OCI-LY7 (cell line): ENCODE measurements around the gene GGNBP2. TPM values are rescaled to one million over a fixed set of nuclear protein-coding genes. Genes with fewer than 3 reads are reported as not detected.

Experiments
- BruUV-seq: library from RNA; stranded (reverse); fragments of 400-500 nt; replicated peaks from 2 replicates; lab custom pipeline; 2021; lab: Mats Ljungman, UMichigan
- CTCF ChIA-PET: fragments of 300-600 bp; sonication (Branson Sonifier 250); formaldehyde crosslinking; loops from one replicate; lab custom pipeline; 2022; ENCODE audit warnings: antibody characterized with exemption; ENCODE audit not compliant: unreplicated experiment; lab: Charles Lee
- POLR2A ChIA-PET: fragments of 300-600 bp; sonication (Branson Sonifier 250); formaldehyde crosslinking; loops from one replicate; lab custom pipeline; 2022; ENCODE audit warnings: antibody characterized with exemption; lab: Charles Lee
- DNase-seq: peaks from one replicate; pipeline ENCODE4 v3.0.0-alpha.2; 2015; ENCODE audit warnings: low spot score
- H2AFZ ChIP-seq: fragments of 200-600 bp; sonication (generic), shearing (Covaris generic); 2 replicates; pipeline ENCODE4 v1.6.1; 2014; ENCODE audit warnings: mild to moderate bottlenecking, antibody characterized with exemption, low read length, moderate library complexity
- H3K27ac ChIP-seq: fragments of 200-600 bp; sonication (generic); 2 replicates; pipeline ENCODE4 v1.5.1; 2014; ENCODE audit warnings: mixed run types, low read depth, mild to moderate bottlenecking, moderate library complexity, low read length, inconsistent platforms; ENCODE audit not compliant: poor library complexity, severe bottlenecking
- H3K36me3 ChIP-seq: fragments of 200-600 bp; sonication (generic); 2 replicates; pipeline ENCODE4 v1.6.1; 2014; ENCODE audit warnings: mild to moderate bottlenecking, antibody characterized with exemption, low read length, moderate library complexity, mixed read lengths; ENCODE audit not compliant: insufficient read depth
- H3K4me1 ChIP-seq: fragments of 200-600 bp; sonication (generic); 2 replicates; pipeline ENCODE4 v1.5.1; 2014; ENCODE audit warnings: mild to moderate bottlenecking, low read length; ENCODE audit not compliant: insufficient read depth, poor library complexity, severe bottlenecking
- H3K4me2 ChIP-seq: fragments of 200-600 bp; sonication (generic); 2 replicates; pipeline ENCODE4 v1.6.1; 2014; ENCODE audit warnings: mild to moderate bottlenecking, low read length
- H3K4me3 ChIP-seq: fragments of 200-600 bp; sonication (generic); 2 replicates; pipeline ENCODE4 v1.5.1; 2014; ENCODE audit warnings: mild to moderate bottlenecking, low read depth, low read length; ENCODE audit not compliant: poor library complexity, severe bottlenecking
- H3K79me2 ChIP-seq: fragments of 200-600 bp; sonication (generic); 2 replicates; pipeline ENCODE4 v1.6.1; 2016; ENCODE audit warnings: low read depth, mild to moderate bottlenecking, low read length, moderate library complexity, mixed read lengths; ENCODE audit not compliant: insufficient read depth
- H3K9me2 ChIP-seq: fragments of 200-600 bp; sonication (generic); 2 replicates; pipeline ENCODE4 v1.6.1; 2016; ENCODE audit warnings: mild to moderate bottlenecking, low read length, mixed read lengths; ENCODE audit not compliant: insufficient read depth
- H3K9me3 ChIP-seq: fragments of 200-600 bp; sonication (generic); 2 replicates; pipeline ENCODE4 v1.6.1; 2014; ENCODE audit warnings: mild to moderate bottlenecking, mixed run types, low read length, mixed read lengths
- H4K20me1 ChIP-seq: fragments of 200-600 bp; sonication (generic); 2 replicates; pipeline ENCODE4 v1.6.1; 2014; ENCODE audit warnings: mild to moderate bottlenecking, antibody characterized with exemption, low read length, moderate library complexity, mixed read lengths; ENCODE audit not compliant: insufficient read depth
- EZH2phosphoT487 ChIP-seq: fragments of 200-600 bp; sonication (generic); IDR thresholded peaks from 2 replicates; pipeline ENCODE4 v1.6.1; 2018; ENCODE audit warnings: low read depth, borderline replicate concordance, mild to moderate bottlenecking, mixed run types, antibody characterized with exemption, low read length, moderate library complexity, mixed read lengths
- intact Hi-C: fragments of 100-400 bp; cut with micrococcal nuclease; formaldehyde crosslinking; loops from one replicate; pipeline ENCODE4 v1.10.0; 2022; ENCODE audit not compliant: unreplicated experiment
- total RNA-seq, 2 experiments: library from RNA; depleted of rRNA in 1 of 2; stranded (reverse); fragments of >200 nt in 1 of 2; shearing (Covaris generic) in 1 of 2; gene quantifications; 2 replicates each; pipeline ENCODE4 v1.2.3, GENCODE V29; 2014 to 2022
- TF ChIP-seq, protein P1 (sequence below): fragments of 200-600 bp; sonication (generic); conservative IDR thresholded peaks from 2 replicates; pipeline ENCODE4 v1.5.1; 2014; ENCODE audit warnings: mild to moderate bottlenecking, antibody characterized with exemption, low read length, moderate library complexity, mixed read lengths

GGNBP2 gene
- total RNA-seq, 2 experiments from 2014 or later, result 66.5 to 115 TPM

DNA sequence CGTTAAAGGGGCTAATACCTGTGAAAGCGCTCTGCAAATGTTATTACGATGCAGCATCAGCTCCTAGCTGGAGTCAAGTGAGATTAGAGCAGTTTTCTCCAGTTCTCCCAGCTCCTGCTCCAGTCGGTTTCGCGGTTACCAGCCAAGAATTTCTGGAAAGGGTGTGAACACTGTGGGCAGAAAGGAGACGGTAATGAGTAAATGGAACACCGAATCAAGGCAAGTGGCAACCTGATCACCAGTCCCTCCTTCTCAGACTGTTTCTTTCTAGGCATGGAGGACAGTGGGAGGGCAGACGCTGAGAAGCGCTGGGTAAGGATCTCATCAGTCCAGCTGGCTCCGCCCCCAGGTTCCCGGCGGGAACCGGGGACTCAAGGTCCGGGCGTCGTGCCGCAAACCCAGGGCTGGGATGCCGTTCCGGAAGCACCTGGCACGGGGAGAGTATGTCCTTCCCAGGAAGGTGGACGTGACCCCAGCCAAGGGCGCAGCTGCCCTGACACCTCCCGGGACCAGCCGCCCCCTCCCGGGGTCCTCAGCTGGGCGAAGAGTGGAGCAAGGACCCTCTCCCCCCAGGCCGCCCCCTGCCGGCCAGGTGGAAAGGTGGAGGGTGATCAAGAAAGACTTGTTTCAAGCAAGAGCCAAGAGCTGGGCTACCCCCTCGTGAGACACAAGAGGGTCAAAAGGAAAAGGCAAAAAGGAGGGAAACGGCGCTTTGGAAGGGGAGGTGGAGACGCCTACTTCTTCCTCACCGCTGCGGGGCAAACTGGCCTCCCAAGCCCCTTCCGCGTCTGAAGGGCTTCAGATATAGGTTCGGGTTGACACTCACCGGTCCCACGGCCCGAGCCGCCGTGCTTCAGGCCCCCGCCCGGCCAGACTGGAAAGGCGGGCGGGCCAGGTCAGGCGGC is 10.5 kb upstream of the GGNBP2 start:
- peaks cover 77% of the 10 kb centered on the region for H3K36me3 ChIP-seq
- ChIA-PET POLR2A (interaction anchor here (1.0 kb wide), 1 partner anchor 48 kb away, joined by 3 read pairs; the partner anchor contains the start of gene ZNHIT3), CTCF (no interaction called here)
- H2AFZ ChIP-seq, result peak overlapping the region; percentile 77
- H3K4me1 ChIP-seq, result peaks cover 32% of the 10 kb centered on the region
- no peaks in the 10 kb centered on the region for H4K20me1 ChIP-seq
- peak overlapping the region; percentile 75 for H3K4me2 ChIP-seq
- H3K4me3 ChIP-seq, result peak overlapping the region; percentile 78
- no peaks in the 10 kb centered on the region for H3K9me2 ChIP-seq
- H3K79me2 ChIP-seq, result peaks cover 54% of the 10 kb centered on the region
- intact Hi-C loops, result loop anchor here (5.0 kb wide), 1 partner anchor 47 kb away; the partner anchor contains the start of gene ZNHIT3
- DNase-seq, result peak; percentile 66
- peak overlapping the region; percentile 91 for H3K27ac ChIP-seq
- H3K9me3 ChIP-seq, result no peaks in the 10 kb centered on the region
- TF ChIP-seq EZH2phosphoT487, result no peak
- TF ChIP-seq, protein P1, sequence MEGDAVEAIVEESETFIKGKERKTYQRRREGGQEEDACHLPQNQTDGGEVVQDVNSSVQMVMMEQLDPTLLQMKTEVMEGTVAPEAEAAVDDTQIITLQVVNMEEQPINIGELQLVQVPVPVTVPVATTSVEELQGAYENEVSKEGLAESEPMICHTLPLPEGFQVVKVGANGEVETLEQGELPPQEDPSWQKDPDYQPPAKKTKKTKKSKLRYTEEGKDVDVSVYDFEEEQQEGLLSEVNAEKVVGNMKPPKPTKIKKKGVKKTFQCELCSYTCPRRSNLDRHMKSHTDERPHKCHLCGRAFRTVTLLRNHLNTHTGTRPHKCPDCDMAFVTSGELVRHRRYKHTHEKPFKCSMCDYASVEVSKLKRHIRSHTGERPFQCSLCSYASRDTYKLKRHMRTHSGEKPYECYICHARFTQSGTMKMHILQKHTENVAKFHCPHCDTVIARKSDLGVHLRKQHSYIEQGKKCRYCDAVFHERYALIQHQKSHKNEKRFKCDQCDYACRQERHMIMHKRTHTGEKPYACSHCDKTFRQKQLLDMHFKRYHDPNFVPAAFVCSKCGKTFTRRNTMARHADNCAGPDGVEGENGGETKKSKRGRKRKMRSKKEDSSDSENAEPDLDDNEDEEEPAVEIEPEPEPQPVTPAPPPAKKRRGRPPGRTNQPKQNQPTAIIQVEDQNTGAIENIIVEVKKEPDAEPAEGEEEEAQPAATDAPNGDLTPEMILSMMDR, result peak; percentile 88
- no TSS peak for BruUV-seq

DNA sequence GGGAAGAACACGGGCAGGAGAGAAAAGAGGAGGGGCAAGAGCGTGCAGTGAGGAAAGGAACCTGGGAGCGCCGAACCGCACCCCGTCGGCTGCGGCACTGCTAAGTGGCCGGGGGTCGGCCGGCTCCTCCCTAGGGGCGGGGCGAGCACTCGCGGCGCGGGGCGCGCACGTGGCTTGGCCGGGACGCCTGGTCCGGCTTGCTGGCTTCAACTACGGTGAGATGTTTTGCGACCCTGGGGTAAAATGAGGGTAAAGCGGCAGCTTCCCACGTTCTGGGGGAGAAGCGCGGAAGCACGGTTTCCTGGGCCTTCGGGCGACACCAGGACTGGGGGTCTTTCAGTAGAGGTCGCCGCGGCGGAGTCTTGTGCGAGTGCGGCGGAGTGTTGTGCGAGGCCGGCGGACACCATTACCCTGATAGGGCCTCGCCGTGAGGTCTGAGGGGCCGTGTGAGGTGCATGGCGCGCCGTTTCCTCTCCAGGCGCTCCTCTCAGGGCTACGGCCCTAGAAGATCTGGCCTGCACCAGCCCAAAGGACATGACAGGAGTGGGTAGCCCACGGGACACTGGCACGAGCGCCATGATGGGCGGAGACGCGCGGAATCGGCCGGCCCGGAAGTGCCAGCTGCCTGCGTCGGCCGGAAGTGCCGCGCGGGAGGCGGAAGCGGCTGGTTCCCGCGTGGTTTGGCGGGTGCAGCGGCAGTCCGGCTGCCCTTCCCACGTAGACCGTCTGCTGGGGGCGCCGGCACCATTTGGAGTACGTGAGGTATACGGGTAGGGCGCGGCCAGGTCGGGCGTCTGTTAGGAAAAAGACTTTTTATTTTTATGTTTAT is 9.7 kb upstream of the GGNBP2 start, which contains the start of the genes MYO19 and PIGW:
TSS of gene MYO19 (minus strand) at position 29 of the 829 bp plus-strand sequence. CDS start 2,330 bp downstream, outside the sequence.
TSS of gene PIGW (plus strand) at position 148 of the 829 bp plus-strand sequence. CDS start 2,115 bp downstream, outside the sequence.
- Histone ChIP-seq H3K4me3 (peak within 1 kb of the TSS; percentile 78), H3K36me3 (peaks cover 74% of the 10 kb centered on the region), H2AFZ (peak within 1 kb of the TSS; percentile 77), H3K9me2 (no peaks in the 10 kb centered on the region), H3K79me2 (peaks cover 54% of the 10 kb centered on the region), H3K4me2 (peak within 1 kb of the TSS; percentile 75), H3K27ac (peak within 1 kb of the TSS; percentile 91), H4K20me1 (no peaks in the 10 kb centered on the region), H3K9me3 (no peaks in the 10 kb centered on the region), H3K4me1 (peaks cover 32% of the 10 kb centered on the region)
- TF ChIP-seq, protein P1, result peak; percentile 39; the same call in 1 of the 2 replicates
- no peak for TF ChIP-seq EZH2phosphoT487
- CTCF ChIA-PET, result no interaction called here
- intact Hi-C loops, result loop anchor here (5.0 kb wide), 1 partner anchor 48 kb away; the partner anchor contains the start of gene ZNHIT3
- BruUV-seq, result no TSS peak
- DNase-seq, result peak; percentile 94
- POLR2A ChIA-PET, result interaction anchor here (0.7 kb wide), 1 partner anchor 11 kb away, joined by 5 read pairs; no protein-coding TSS in a partner anchor
